Left colon (tissue), 2 donors: Measurements from ENCODE around the gene FAM210A. TPM values are rescaled to one million over a fixed set of nuclear protein-coding genes. Genes with fewer than 3 reads are reported as not detected.
"Not testable (repeated sequence)": the region's sequence is repeated elsewhere in the genome, so short reads cannot be mapped to it uniquely, and the experiment has no call there.

ENCODE experiments used
- ATAC-seq: fragments of 200-7000 bp; cut with Tn5 transposase; one replicate; pipeline ENCODE4 v1.9.1; 2020; ENCODE audit warnings: mild to moderate bottlenecking, moderate library complexity
- DNase-seq, 2 donors: peaks; one replicate each; pipeline ENCODE4 v3.0.0-alpha.2; 2020
- intact Hi-C, 2 donors: fragments of 100-400 bp; cut with DNase I in 1 of 2; cut with micrococcal nuclease in 1 of 2; formaldehyde crosslinking; loops; one replicate each; pipeline versions ENCODE4 v1.11.2 to v1.14.0; 2022; cut with DNase I, micrococcal nuclease
- long read RNA-seq: library from polyadenylated mRNA; unstranded; transcript quantifications from one replicate; pipeline ENCODE4 v2.0.0, GENCODE V29; 2021
- total RNA-seq, 2 donors: library from RNA; stranded (reverse); fragmentation: NEBNext Ultra II Directional; extraction: Animal tissue kit (Norgen Biotek cat#: 25700); gene quantifications; one replicate each; pipeline ENCODE4 v1.2.1, GENCODE V29; 2021
- donor health status: DM: no; HTN: no; CAD: no.
- donor health status: DM: yes; HTN: yes; CAD: no.

The FAM210A gene
- 10 to 100 TPM; 14.8 to 14.9 TPM for total RNA-seq
- long read RNA-seq, full-length matches to known transcripts: 6 of 8 reads
- long read RNA-seq, partial matches to known transcripts: 0 of 8 reads
- long read RNA-seq, other reads (novel, unspliced or antisense): 2 of 8 reads

- intact Hi-C loops: no loop called here
- peak; percentile 95 for ATAC-seq
- DNase-seq: peak; percentile 96 to 97
Observed at GRCh38 chr18:13726232-13726971, at the start of gene FAM210A, which contains the start of gene RNMT. FAM210A (minus strand) TSS chr18:13726558; CDS start chr18:13682077, 44,481 bp downstream. RNMT (plus strand) TSS chr18:13726673; CDS start chr18:13731518, 4,845 bp downstream.

- intact Hi-C loops: no loop called here
- no peak for DNase-seq
- ATAC-seq: no peak
Observed at GRCh38 chr18:13775058-13775457, 48.7 kb upstream of the FAM210A start.

GRCh38 chr18:13762690-13763439, 36.5 kb upstream of the FAM210A start:
- DNase-seq (no peak), ATAC-seq (no peak)
- intact Hi-C loops: no loop called here

GRCh38 chr18:13760047-13760446, 33.7 kb upstream of the FAM210A start:
- intact Hi-C loops: no loop called here
- no peak for DNase-seq
- no peak for ATAC-seq

- ATAC-seq (no peak), DNase-seq (no peak)
- intact Hi-C loops: no loop called here
Observed at GRCh38 chr18:13758622-13759021, 32.3 kb upstream of the FAM210A start.

- ATAC-seq (no peak), DNase-seq (no peak)
- intact Hi-C loops: no loop called here
Observed at GRCh38 chr18:13756671-13757070, 30.3 kb upstream of the FAM210A start.

GRCh38 chr18:13756261-13756660, 29.9 kb upstream of the FAM210A start:
- DNase-seq: no peak
- ATAC-seq: no peak
- intact Hi-C loops: no loop called here

GRCh38 chr18:13751599-13751998, 25.2 kb upstream of the FAM210A start:
- ATAC-seq, DNase-seq, intact Hi-C loops: not testable (repeated sequence)

GRCh38 chr18:13746633-13747032, 20.3 kb upstream of the FAM210A start:
- intact Hi-C loops: no loop called here
- peak in 1 of 2 donors; percentile 46 for DNase-seq
- ATAC-seq: peak; percentile 92

- intact Hi-C loops: no loop called here
- DNase-seq (no peak), ATAC-seq (no peak)
Observed at GRCh38 chr18:13745696-13746095, 19.3 kb upstream of the FAM210A start.

GRCh38 chr18:13735681-13736080, 9.3 kb upstream of the FAM210A start:
- ATAC-seq (no peak), DNase-seq (no peak)
- intact Hi-C loops: no loop called here

GRCh38 chr18:13730481-13730880, 4.1 kb upstream of the FAM210A start:
- ATAC-seq: no peak
- DNase-seq: no peak
- intact Hi-C loops: no loop called here

GRCh38 chr18:13726972-13727331, 594 bp upstream of the FAM210A start:
- peak; percentile 37 for ATAC-seq
- DNase-seq: peak; percentile 61 to 66
- intact Hi-C loops: no loop called here

- DNase-seq: no peak
- ATAC-seq: peak; percentile 33
- intact Hi-C loops: no loop called here
Observed at GRCh38 chr18:13725566-13726231, 659 bp downstream of the FAM210A start.

GRCh38 chr18:13720847-13721246, 5.5 kb downstream of the FAM210A start:
- intact Hi-C loops: no loop called here
- no peak for ATAC-seq
- DNase-seq: no peak

- intact Hi-C loops: no loop called here
Observed at GRCh38 chr18:13720123-13720522, 6.2 kb downstream of the FAM210A start.

GRCh38 chr18:13716916-13717315, 9.4 kb downstream of the FAM210A start:
- no peak for DNase-seq
- intact Hi-C loops: no loop called here
- no peak for ATAC-seq

More at GRCh38 chr18:13720123-13720522, 6.2 kb downstream of the FAM210A start:
- ATAC-seq: no peak
- DNase-seq: no peak

GRCh38 chr18:13715330-13715729, 11.0 kb downstream of the FAM210A start:
- DNase-seq (no peak), ATAC-seq (no peak)
- intact Hi-C loops: no loop called here

GRCh38 chr18:13713455-13714055, 12.8 kb downstream of the FAM210A start:
- no peak for ATAC-seq
- DNase-seq: no peak
- intact Hi-C loops: no loop called here
